ENCODE results near the gene SELPLG.
A peak's percentile ranks its signal among the peaks of the same experiment; 100 is the strongest.
"Not testable (repeated sequence)": the region's sequence is repeated elsewhere in the genome, so short reads cannot be mapped to it uniquely, and the experiment has no call there.

Gene SELPLG

DNA sequence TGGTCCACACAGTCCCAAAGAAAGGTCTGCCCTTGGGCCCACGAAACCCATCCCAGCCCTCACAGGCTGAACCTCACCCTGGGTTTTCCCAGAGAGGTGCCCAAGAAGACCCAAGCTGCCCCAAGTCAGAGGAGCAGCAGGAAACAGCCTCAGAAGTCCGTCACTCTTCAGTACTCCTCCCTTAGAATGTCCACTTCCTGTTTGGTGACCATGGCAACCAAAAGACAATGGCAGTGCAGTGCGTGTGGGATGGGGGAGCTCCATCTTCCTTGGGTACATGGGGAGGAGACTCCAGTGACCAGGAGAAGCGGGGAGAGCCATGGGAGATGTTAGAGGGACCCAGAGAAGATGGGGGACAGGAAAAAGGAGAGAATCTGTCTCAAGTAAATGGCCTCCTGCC lies 11.3 kb downstream of the SELPLG start:
- DNase-seq: no peak
- intact Hi-C loops (cut with DNase I): no loop called here

DNA sequence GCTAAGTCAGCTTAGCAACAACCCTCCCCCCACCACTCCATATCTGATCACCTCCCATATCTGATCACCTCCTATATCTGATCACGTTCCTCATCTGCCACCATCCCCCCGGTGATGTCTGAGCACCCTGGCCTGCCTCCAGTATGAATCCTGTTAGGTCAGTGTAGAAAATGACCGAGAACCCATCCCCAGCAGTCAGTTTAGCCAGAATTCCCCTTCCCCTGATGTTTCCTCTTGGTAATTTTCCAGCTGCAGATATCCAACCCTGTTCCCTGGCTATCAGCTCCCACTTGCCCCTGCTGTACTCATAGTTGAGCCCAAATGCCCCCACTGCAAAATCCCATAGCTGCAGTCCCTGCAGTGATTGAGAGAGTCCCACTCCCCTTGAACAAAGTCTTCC lies 12.5 kb downstream of the SELPLG start:
- intact Hi-C loops (cut with DNase I): no loop called here
- DNase-seq: peak in 1 of 10 donors; percentile 44

DNA sequence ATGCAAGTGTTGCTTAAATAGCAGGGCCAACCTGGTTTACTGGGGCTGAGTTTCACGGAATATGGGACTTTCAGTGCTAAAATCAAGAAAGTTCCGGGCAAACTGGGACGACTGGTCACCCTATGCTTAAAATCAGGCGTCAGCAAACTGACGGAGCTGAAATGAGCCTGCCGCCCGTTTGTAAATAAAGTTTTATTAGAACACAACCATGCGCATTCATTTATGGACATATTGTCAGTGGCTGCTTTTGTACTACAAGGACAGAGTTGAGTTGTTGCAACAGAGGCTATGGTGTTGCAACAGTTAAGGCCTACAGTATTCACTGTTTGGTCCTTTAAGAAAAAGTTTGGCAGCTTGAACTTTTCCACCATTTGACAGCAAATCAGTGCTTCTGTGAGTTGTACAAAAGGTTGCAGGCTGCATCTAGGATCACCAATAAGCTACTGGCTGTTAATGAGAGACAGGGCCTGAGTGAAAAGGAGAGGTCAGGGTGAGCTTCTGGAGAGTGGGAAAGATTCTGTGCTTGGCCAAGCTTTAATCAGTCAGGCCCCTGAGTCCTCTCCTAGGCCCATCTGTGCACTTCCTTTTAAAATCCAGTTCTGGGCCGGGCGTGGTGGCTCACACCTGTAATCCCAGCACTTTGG lies 13.3 kb downstream of the SELPLG start:
- intact Hi-C loops (cut with DNase I): no loop called here
- peak in 1 of 10 donors; percentile 29 for DNase-seq

DNA sequence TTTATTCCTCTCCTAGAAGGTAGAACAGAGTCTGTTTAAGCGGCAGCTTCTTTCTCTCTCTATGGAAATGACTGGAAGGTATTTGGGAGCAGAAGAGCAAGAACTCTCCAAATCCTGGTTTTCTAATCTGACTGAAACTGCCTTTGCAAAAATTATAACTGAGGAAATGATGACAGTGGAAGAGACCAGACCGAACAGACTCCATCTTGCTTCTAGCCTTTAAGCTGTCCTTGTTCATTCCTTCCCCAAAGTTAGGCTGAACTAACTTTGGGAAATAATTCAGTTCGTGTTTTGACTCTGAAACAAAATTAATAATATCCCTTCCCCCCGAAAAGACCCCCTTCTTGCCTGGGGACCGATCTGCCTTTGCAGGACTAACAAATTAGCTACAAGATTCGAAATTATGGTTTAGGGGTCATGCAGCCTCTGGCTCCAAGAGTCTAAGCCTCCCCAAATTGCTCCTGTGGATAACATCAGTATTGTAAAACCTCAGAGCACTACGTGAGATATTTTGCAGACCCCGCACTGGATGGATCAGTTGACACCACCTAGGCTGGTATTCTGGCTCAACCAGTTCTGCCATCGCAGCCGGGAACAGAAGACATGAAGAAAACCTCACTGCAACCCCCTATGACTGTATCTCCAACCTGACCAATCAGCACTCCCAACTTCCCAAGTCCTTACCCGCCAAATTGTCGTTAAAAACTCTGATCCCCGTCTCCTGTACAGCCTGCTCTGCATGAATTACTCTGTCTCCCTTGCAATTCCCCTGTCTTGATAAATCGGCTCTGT lies 14.1 kb downstream of the SELPLG start:
- DNase-seq: peak in 1 of 10 donors; percentile 6
- intact Hi-C loops (cut with DNase I): loop anchor here (2.0 kb wide), 1 partner anchor 49 kb away; no protein-coding TSS in a partner anchor

DNA sequence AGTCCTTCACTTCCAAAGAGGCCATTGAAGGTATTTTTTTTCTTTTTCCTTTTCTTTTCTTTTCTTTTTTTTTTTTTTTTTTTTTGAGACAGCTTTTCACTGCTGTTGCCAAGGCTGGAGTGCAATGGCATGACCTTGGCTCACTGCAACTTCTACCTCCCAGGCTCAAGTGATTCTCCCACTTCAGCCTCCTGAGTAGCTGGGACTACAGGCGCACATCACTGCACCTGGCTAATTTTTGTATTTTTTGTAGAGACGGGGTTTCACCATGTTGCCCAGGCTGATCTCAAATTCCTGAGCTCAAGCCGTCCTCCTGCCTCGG lies 14.8 kb downstream of the SELPLG start:
- DNase-seq: not testable (repeated sequence)
- intact Hi-C loops (cut with DNase I): loop anchor here (1.0 to 2.0 kb wide), 2 partner anchors 48 to 56 kb away; no protein-coding TSS in a partner anchor

DNA sequence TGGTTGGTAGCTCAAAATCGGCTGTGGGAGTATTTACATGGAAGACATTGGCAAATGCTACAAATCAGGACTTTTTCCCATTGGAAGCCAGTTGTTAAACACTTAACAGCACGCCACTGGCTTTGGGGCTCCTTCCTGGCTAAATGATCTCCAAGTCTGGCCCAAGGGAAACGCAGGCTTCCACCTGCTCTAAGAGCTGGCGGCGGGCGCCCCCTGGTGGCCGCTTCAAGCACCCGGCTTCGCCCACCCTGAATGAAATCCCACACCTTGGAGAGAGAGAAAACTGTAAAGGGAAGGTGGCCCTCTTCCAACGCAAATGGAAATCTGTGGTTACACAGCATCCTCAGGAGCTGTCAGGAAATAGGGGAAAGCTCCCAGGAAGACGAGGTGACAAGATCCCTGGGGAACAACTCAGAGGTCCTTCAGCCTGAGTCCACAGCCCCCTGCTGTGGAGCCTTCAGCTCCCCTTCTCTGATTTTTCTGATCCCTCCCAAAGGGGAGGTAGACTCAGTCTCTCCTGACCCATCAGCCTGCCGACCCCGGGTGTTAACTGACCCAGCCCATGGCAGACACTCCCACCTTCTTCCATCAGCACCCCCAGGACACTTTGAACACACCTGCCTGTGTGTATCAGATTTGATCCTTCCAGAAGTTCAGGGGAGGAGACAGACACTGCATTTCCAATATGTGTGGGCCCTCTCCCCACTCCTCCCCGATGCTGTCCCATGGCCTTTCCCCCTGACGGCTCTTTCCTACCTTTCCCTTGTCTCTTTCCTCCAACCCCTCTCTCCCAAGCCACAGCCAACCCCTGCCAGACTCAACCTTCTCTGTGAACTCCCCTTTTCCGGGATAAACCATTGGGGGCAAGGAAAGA lies 15.4 kb downstream of the SELPLG start:
- peak; percentile 61 to 96 (median 81) for DNase-seq
- intact Hi-C loops (cut with DNase I): loop anchor here (1.0 to 2.0 kb wide), 2 partner anchors 48 to 55 kb away; no protein-coding TSS in a partner anchor

DNA sequence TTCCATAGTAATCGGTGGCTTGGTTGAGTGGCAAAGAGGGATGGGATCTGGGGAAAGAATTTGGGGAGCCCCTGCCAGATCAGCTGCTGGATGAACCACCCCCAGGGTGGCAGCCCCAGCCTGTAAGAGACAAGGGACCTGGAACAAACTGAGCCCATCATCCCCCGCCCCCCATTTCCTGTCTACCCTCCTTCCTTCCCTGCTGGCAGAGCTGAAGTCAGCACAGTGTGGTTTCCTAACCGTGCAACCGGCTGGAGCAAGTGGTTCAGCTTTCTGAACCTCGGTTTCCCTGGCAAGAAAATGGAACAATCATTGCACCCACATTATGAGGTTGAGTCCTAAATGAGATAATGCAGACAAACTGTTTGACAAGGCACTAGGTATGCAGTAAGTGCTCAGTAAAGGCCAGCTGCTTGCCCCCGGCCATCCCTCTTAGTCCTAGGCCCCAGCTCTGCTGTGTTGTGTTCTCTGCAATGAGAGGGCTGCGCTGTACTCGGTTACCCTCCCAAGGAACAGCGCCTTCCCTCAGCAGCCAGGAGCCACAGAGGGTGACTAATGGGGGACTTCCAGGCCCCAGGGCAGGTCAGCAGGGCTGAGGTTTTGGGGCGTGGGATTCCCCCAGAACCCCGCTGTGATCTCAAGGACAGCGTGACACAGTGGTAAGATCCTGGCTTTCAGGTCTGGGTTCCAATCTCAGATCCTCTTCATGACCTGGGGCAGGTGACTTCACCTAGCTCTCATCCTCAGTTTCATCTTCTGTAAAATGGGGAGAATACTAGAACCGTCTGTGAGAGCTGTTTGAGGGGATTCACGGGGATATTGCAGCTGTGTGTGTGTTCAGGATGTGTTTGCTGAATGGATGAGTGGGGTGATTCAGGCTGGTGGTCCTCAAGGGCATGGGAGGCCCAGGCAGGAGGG lies 16.5 kb downstream of the SELPLG start:
- intact Hi-C loops (cut with DNase I): no loop called here
- DNase-seq: peak in 1 of 10 donors; percentile 41

DNA sequence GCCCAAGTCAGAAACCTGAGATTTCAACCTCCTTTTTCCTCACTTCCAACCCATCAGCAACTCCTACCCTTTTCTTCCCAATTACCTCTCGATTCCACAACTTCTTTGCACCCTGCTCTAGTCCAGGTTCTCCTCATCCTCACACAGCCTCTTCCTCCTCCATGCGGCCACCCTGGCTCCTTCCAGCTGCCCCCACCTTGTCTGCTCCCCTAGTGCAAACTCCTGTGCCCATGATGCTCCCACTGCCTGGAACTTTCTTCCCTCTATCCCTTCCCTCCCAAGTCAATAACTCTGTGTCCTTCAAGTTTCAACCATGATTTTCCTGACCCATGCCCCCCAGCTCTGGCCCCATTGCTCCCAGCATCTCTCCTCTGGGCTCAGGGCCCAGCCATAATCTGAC lies 17.3 kb downstream of the SELPLG start:
- DNase-seq: no peak
- intact Hi-C loops (cut with DNase I): no loop called here

DNA sequence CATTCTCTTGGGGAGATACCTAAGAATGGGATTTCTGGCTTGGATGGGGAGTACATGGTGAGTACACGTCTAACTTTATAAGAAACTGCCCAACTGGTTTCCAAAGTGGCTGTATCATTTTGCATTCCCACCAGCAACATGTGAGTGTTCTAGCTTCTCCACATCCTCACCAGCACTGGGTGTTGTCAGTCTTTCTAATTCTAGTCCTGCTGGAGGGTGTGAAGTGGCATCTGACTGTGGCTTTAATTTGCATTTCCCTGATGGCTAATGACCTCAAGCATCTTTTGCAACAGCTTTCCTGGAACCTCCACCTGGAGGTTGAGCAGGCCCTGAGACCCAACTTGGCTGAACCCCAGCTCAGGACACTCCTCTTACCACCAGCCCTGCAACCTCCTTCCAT lies 17.8 kb downstream of the SELPLG start:
- intact Hi-C loops (cut with DNase I): no loop called here
- DNase-seq: peak in 1 of 10 donors; percentile 20

DNA sequence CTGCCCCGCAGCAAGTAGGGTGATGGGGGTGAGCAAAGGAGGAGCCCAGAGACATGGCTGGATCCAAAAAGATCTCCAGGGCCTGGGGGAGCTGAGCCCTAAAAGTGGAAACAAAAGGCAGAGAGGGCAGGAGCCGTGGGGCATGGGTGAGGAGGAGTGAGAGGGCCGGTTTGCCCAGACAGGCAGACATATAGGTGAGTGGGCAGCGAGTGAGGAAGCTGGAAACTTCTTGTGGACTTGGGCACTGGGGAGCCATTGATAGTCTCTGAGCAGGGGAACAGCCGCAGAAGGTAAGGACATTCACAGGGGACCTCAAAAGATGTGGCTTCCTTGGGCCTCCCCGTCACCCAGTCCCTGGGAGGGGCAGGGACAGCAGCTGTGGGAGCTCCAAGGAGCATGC lies 19.1 kb downstream of the SELPLG start:
- intact Hi-C loops (cut with DNase I): no loop called here
- DNase-seq: peak in 1 of 10 donors; percentile 41

DNA sequence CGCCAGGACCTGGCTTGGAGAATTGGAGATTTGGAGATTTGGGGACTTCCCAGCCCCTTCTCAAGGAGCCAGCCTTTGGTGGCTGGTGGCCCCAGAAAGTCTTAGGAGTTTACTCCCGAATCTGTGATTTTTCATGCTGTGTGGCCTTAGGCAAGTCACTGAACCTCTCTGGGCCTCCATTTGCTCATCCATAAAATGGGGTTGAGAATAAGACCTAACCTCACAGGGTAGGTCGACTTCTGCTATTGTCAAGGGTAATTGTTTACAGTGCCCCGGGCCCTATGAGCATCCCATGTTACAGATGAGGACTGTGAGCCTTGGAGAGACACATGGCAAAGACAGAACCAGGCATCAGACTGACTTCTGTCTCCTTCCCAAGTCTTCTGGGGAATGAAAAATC lies 19.7 kb downstream of the SELPLG start:
- intact Hi-C loops (cut with DNase I): no loop called here
- DNase-seq: no peak

DNA sequence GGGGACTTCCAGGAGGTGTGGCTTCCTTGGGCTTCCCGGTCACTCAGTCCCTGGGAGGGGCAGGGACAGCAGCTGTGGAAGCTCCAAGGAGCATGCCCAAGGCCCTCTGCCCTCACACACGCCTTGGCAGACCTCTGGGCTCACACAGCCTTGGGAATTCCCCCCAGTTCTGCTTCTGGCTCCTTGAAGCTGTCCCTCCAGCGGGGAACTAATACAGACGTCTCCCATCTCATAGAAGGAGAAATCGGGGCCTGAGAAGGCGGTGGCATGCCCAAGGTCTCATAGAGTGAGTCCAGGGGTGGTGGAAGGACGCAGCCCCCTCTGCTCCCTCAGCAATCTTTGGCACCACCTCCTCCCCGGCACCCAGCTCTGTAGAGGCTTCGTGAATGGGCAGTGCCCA lies 20.1 kb downstream of the SELPLG start:
- intact Hi-C loops (cut with DNase I): no loop called here

DNA sequence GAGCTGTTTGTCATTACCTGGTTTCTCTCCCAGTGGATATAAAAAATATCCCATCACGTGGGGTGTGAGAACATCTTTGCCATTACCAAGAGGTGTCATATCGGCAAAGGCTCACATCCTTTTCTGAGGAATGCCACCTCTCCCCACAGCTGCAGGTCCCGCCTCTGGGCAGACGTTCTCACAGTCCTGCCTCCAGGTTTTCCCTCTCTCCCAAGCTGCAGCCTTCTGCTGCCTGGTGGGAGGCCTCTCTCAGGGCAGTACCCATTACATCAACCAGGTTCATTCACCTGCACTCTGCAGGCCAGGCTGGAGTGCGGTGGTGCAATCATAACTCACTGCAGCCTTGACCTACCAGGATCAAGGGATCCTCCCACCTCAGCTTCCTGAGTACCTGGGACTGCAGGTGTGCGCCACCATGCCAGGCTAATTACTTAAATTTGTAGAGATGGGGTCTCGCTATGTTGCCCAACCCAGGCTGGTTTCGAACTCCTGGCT lies 20.9 kb downstream of the SELPLG start:
- no peak for DNase-seq
- intact Hi-C loops (cut with DNase I): no loop called here

More for the DNA sequence above, 20.1 kb downstream of the SELPLG start:
- DNase-seq: no peak

DNA sequence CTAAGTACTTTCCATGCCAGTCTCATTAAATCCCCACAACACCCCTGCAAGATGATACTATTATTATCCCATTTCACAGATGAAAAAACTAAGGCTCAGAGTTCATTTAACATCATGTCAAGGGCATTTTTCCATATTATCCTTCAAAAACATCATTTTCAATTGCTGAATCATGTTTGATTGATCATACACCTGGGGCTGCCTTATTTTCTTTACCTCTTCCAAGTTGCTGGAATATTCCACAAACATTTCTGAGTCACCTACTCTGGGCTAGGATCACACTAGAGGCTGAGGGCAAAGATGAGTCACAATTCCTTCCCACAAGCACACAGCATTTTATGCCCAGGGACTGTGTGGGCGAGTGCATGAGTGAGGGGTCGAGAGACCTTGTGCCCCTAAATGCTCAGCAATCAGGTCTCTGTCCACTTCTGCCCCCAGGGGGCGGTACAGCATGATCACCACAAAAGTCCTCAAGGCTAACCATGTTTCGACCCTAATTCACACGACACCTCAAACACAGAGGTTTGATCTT lies 21.7 kb downstream of the SELPLG start:
- no peak for DNase-seq
- intact Hi-C loops (cut with DNase I): no loop called here

DNA sequence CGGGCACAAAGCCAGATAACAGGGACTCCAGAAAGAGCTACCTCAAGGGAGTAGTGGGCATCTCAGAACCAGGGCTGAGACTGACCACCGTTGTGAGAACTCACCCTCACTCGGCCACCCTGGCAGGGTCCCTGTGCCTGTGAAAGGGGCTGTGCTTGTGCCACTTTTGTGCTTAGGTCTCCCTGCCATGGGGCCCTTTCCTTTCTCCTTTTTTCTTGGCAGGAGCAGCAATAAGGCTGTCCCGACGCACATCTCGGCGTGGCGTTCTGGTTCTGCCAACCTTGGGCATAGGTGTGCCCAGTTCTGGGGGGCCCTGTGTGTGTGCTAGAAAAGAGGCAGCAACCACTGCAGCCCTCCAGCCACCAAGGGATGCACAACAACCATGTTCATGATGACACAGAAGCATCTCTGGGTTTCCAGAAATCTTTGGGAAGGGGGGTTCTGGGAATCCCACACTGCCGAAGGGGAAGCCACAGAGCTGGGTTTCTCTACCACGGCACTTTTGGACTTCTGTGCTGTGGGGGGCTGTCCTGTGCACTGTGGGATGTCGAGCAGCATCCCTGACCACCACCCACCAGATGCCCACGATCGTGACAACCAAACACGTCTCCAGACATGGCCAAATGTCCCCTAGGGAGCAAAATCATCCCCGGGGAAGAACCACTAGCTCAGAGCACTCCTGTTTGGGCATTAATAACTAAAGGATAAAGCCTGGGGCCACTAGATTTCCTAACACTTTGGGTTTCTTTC lies 22.7 kb downstream of the SELPLG start:
- DNase-seq: no peak
- intact Hi-C loops (cut with DNase I): no loop called here

DNA sequence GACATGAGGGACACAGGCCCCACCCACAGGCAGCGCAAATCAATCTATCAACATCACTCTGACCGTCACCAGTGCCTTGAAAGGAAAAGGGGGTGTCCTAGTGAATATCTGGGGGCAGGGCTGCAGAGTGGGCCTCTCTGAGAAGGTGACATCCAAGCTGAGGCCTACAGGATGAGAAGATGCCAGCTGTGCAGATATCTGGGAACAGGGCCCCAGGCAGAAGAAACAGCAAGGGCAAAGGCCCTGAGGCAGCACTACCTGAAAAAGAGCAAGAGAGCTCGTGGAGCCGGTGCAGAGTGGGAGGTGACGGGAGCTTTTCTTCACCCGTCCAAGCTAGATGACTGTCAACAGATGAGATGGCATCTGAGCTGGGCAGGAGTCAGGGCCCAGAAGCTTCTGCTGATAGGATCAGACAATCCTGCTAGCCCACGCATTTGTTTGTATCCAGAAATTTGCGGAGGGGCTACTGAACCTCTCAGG lies 23.3 kb downstream of the SELPLG start:
- intact Hi-C loops (cut with DNase I): no loop called here
- DNase-seq: no peak

DNA sequence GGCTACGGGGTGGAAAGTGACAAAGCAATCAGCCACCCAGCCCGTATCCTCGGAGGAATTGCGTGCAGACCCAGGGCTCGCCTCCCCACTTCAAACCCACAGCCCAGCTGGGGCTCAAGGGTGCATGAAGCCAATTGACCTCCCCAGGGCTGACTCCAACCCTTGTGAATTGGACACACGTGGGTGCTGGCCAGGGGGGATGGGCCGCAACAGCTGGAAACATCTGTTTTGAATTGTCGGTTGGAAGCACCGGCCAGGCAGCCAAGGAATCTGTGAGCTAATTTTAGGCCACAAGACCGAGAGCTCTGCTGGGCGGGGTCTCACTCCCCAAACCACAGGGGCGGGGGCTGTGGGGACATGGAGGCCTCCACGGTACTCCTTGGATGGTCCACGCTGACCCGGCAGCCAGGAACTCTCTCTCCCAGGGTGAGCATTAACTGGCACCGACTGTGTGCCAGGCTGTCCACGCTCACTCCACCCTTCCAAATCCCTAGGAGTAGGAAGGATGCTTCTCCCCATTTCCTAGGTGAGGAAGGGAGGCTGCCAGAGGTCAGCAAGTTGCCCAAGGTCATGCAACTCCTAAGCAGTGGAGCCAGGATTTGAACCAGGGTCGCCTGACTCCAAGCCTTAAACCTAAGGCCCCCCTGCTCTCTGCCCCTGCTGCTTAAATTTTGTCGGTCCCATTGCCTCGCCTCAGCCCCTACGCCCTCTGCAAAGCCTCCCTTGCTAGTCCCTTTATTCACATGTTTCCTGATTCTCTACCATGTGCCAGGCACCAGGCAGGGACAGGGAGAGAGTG lies 24.0 kb downstream of the SELPLG start:
- intact Hi-C loops (cut with DNase I): no loop called here

DNA sequence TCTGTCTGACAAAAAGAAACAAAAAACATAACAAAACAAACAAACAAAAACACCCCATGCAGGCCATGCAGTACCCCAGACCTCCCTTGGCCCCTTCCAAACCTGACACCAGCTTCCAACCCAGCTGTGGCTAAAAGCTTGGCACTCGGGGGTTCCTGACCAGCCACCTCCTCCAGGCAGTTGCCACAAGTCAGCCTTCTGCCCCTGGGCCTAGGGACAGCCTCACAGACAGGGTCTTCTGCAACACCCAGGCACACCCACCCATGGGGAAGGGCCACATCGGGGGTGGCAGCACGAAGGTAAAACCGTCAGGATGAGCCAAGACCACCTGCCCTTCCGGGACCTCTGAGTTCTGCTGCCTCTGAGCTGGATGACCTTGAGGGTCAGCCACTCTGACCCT lies 25.1 kb downstream of the SELPLG start:
- peak in 1 of 10 donors; percentile 55 for DNase-seq
- intact Hi-C loops (cut with DNase I): no loop called here

More for the DNA sequence above, 24.0 kb downstream of the SELPLG start:
- DNase-seq: no peak
